Measurements from ENCODE around the gene EFNA4. TPM values are rescaled to one million over a fixed set of nuclear protein-coding genes. Genes with fewer than 3 reads are reported as not detected.

Gene EFNA4
- total and polyA plus RNA-seq, 2 of the 4 experiments (the other 2 are of a cell fraction), result 3.8 to 11.8 TPM

- H2AK9ac ChIP-seq (replicated peaks; ENCODE audit: low read depth, low read length, poor library complexity), result no peak overlapping the region
- no peak overlapping the region for H3K9ac ChIP-seq (ENCODE audit: low read depth, low read length)
- no peak overlapping the region for H3K23ac ChIP-seq (ENCODE audit: low read depth, low read length)
- DNase-seq, result no peak
- no peak overlapping the region for H2BK5ac ChIP-seq (ENCODE audit: low read depth, low read length, poor library complexity, severe bottlenecking)
- dilution Hi-C loops (cut with HindIII; ENCODE audit: low sequenced_read_pairs, unreplicated experiment), result no loop called here
- BruUV-seq (replicated peaks), result no TSS peak
- H3K18ac ChIP-seq (ENCODE audit: low read depth, low read length), result no peak overlapping the region
- H2AFZ ChIP-seq (replicated peaks; ENCODE audit: low read length, poor library complexity), result no peak overlapping the region
- H3K4me2 ChIP-seq (ENCODE audit: low read depth, low read length), result no peak overlapping the region
- H3K56ac ChIP-seq (ENCODE audit: extremely low read depth, insufficient read depth, low read length), result no peak overlapping the region
- TF ChIP-seq RAD21 (IDR thresholded peaks at IDR 0.05; ENCODE audit: low read length) (no peak), MXI1 (IDR thresholded peaks at IDR 0.05; ENCODE audit: borderline replicate concordance, low read depth, low read length) (no peak), RFX5 (IDR thresholded peaks at IDR 0.05; ENCODE audit: low read depth, low read length) (no peak), RCOR1 (IDR thresholded peaks at IDR 0.05; ENCODE audit: insufficient replicate concordance, low read length) (no peak), SMC3 (IDR thresholded peaks at IDR 0.05; ENCODE audit: low read depth, low read length) (no peak), FOS (IDR thresholded peaks at IDR 0.05; ENCODE audit: low read depth, low read length) (no peak), BHLHE40 (IDR thresholded peaks at IDR 0.05; ENCODE audit: low read depth, low read length) (no peak), CEBPB (IDR thresholded peaks at IDR 0.05; ENCODE audit: low read depth, low read length) (no peak), POLR2A (IDR thresholded peaks at IDR 0.05; ENCODE audit: low read depth, low read length) (no peak), MAZ (IDR thresholded peaks at IDR 0.05; ENCODE audit: borderline replicate concordance, low read depth, low read length) (no peak)
- no CpG with 5 or more reads among the region's 7 CpGs for WGBS, 2 experiments (ENCODE audit: extremely low coverage in 2 of 2, insufficient read length in 1 of 2)
- H3K27ac ChIP-seq (ENCODE audit: insufficient read depth, low read length), result no peak overlapping the region
- peaks cover 8% of the 10 kb centered on the region; the same call in 1 of the 2 replicates for H3K9me1 ChIP-seq (ENCODE audit: insufficient read depth, low read length)
- in situ Hi-C loops (cut with MboI; ENCODE audit: low sequenced_read_pairs), result no loop called here
- H3K4me1 ChIP-seq (ENCODE audit: control insufficient read depth, insufficient read depth, low read length), result peaks cover 5% of the 10 kb centered on the region; the same call in 1 of the 2 replicates
- H3K79me1 ChIP-seq (ENCODE audit: low read depth in 1 of 2, low read length in 2 of 2), result peaks cover 5 to 10% of the 10 kb centered on the region in 2 experiments; a peak in 2 of 4 replicates
- intact Hi-C loops (cut with micrococcal nuclease), result no loop called here
- H4K91ac ChIP-seq (ENCODE audit: insufficient read depth, low read depth, low read length), result no peak overlapping the region
- CTCF ChIA-PET, result interaction anchor here (1.3 kb wide), 1 partner anchor 16 kb away, joined by 4 read pairs; no protein-coding TSS in a partner anchor
- POLR2A ChIA-PET (ENCODE audit: unreplicated experiment), result no interaction called here
- H3K27me3 ChIP-seq (ENCODE audit: control insufficient read depth, insufficient read depth, low read length), result peaks cover 11% of the 10 kb centered on the region
- H2BK15ac ChIP-seq (ENCODE audit: low read depth, low read length), result no peak overlapping the region
- ATAC-seq (ENCODE audit: low read depth), result no peak
- H3K4ac ChIP-seq (ENCODE audit: low read depth, low read length), result no peak overlapping the region
- H3K36me3 ChIP-seq (ENCODE audit: control insufficient read depth, insufficient read depth, low read length), result peaks cover 21% of the 10 kb centered on the region; the same call in 1 of the 2 replicates
- no peak overlapping the region for H3K14ac ChIP-seq (replicated peaks; ENCODE audit: low read depth, low read length)
- H2AK5ac ChIP-seq (ENCODE audit: low read depth, low read length), result no peak overlapping the region
- no peaks in the 10 kb centered on the region for H3K9me3 ChIP-seq (ENCODE audit: control insufficient read depth, insufficient read depth, low read length)
- no peak overlapping the region for H4K8ac ChIP-seq (ENCODE audit: low read depth in 2 of 2, low read length in 2 of 2)
- no peak overlapping the region for H2BK120ac ChIP-seq (ENCODE audit: low read depth, low read length)
- peaks cover 4% of the 10 kb centered on the region; the same call in 1 of the 2 replicates for H4K20me1 ChIP-seq (ENCODE audit: insufficient read depth, low read length)
- no peak overlapping the region for H3K4me3 ChIP-seq (ENCODE audit: insufficient read depth, low read depth, low read length)
- H2BK20ac ChIP-seq (ENCODE audit: low read depth, low read length), result no peak overlapping the region
- no peak overlapping the region for H4K5ac ChIP-seq (ENCODE audit: low read depth, low read length)
Measured at GRCh38 chr1:155069551-155070157, 6.1 kb downstream of the EFNA4 start.
